Measurements from ENCODE around the gene KCNT2.

Gene KCNT2

GRCh38 chr1:196440711-196441110 is 167.5 kb downstream of the KCNT2 start:
- DNase-seq: no peak
- Histone ChIP-seq H2BK15ac (replicated peaks; ENCODE audit: low read depth) (no peak overlapping the region), H3K9ac (ENCODE audit: low read length) (no peak overlapping the region), H3K23ac (ENCODE audit: low read length) (no peak overlapping the region), H3K4ac (ENCODE audit: low read depth, low read length) (no peak overlapping the region), H2AK5ac (ENCODE audit: low read length) (no peak overlapping the region), H4K8ac (ENCODE audit: low read depth, low read length) (no peak overlapping the region), H3K27ac (ENCODE audit: low read depth, low read length) (no peak overlapping the region), H4K5ac (ENCODE audit: low read length) (no peak overlapping the region), H3K56ac (ENCODE audit: low read length) (no peak overlapping the region), H3K36me3 (ENCODE audit: control insufficient read depth, insufficient read depth, low read length) (no peaks in the 10 kb centered on the region), H2BK120ac (ENCODE audit: low read depth, low read length) (no peak overlapping the region), H3K4me1 (ENCODE audit: control insufficient read depth, low read depth, low read length) (no peaks in the 10 kb centered on the region), H2BK5ac (ENCODE audit: low read length) (no peak overlapping the region), H3K27me3 (ENCODE audit: insufficient read depth, low read length, poor library complexity) (no peaks in the 10 kb centered on the region), H3K79me1 (ENCODE audit: low read length) (no peaks in the 10 kb centered on the region), H3K18ac (ENCODE audit: low read length) (no peak overlapping the region), H3K4me3 (ENCODE audit: low read length) (no peak overlapping the region), H3K79me2 (ENCODE audit: control insufficient read depth, insufficient read depth, low read length) (no peaks in the 10 kb centered on the region), H3K4me2 (ENCODE audit: low read length) (no peak overlapping the region)
- no CpG with 5 or more reads among the region's 1 CpG for WGBS (ENCODE audit: extremely low coverage, insufficient coverage, low lambda C conversion rate)

- Histone ChIP-seq H3K18ac (ENCODE audit: low read length) (no peak overlapping the region), H2AK5ac (ENCODE audit: low read length) (no peak overlapping the region), H3K79me2 (ENCODE audit: control insufficient read depth, insufficient read depth, low read length) (no peaks in the 10 kb centered on the region), H3K79me1 (ENCODE audit: low read length) (no peaks in the 10 kb centered on the region), H3K4me1 (ENCODE audit: control insufficient read depth, low read depth, low read length) (no peaks in the 10 kb centered on the region), H3K4me3 (ENCODE audit: low read length) (no peak overlapping the region), H3K9ac (ENCODE audit: low read length) (no peak overlapping the region), H3K27me3 (ENCODE audit: insufficient read depth, low read length, poor library complexity) (no peaks in the 10 kb centered on the region), H2BK15ac (replicated peaks; ENCODE audit: low read depth) (no peak overlapping the region), H3K56ac (ENCODE audit: low read length) (no peak overlapping the region), H2BK120ac (ENCODE audit: low read depth, low read length) (no peak overlapping the region), H3K23ac (ENCODE audit: low read length) (no peak overlapping the region), H3K4ac (ENCODE audit: low read depth, low read length) (no peak overlapping the region), H2BK5ac (ENCODE audit: low read length) (no peak overlapping the region), H3K27ac (ENCODE audit: low read depth, low read length) (no peak overlapping the region), H3K4me2 (ENCODE audit: low read length) (no peak overlapping the region), H3K36me3 (ENCODE audit: control insufficient read depth, insufficient read depth, low read length) (no peaks in the 10 kb centered on the region), H4K8ac (ENCODE audit: low read depth, low read length) (no peak overlapping the region), H4K5ac (ENCODE audit: low read length) (no peak overlapping the region)
- WGBS (ENCODE audit: extremely low coverage, insufficient coverage, low lambda C conversion rate): no CpG with 5 or more reads among the region's 2 CpGs
- DNase-seq: no peak
Measured at GRCh38 chr1:196438329-196438728, 169.9 kb downstream of the KCNT2 start.

GRCh38 chr1:196437671-196438070 is 170.6 kb downstream of the KCNT2 start:
- H3K79me1 ChIP-seq (ENCODE audit: low read length): no peaks in the 10 kb centered on the region
- no peak overlapping the region for H3K18ac ChIP-seq (ENCODE audit: low read length)
- no peak for DNase-seq
- H3K4me2 ChIP-seq (ENCODE audit: low read length): no peak overlapping the region
- no peaks in the 10 kb centered on the region for H3K36me3 ChIP-seq (ENCODE audit: control insufficient read depth, insufficient read depth, low read length)
- H3K4me1 ChIP-seq (ENCODE audit: control insufficient read depth, low read depth, low read length): no peaks in the 10 kb centered on the region
- no peak overlapping the region for H3K4me3 ChIP-seq (ENCODE audit: low read length)
- H3K4ac ChIP-seq (ENCODE audit: low read depth, low read length): no peak overlapping the region
- H3K27me3 ChIP-seq (ENCODE audit: insufficient read depth, low read length, poor library complexity): no peaks in the 10 kb centered on the region
- no peak overlapping the region for H3K56ac ChIP-seq (ENCODE audit: low read length)
- H3K9ac ChIP-seq (ENCODE audit: low read length): no peak overlapping the region
- H4K8ac ChIP-seq (ENCODE audit: low read depth, low read length): no peak overlapping the region
- H2BK15ac ChIP-seq (replicated peaks; ENCODE audit: low read depth): no peak overlapping the region
- no peak overlapping the region for H2BK120ac ChIP-seq (ENCODE audit: low read depth, low read length)
- H4K5ac ChIP-seq (ENCODE audit: low read length): no peak overlapping the region
- H3K27ac ChIP-seq (ENCODE audit: low read depth, low read length): no peak overlapping the region
- H2AK5ac ChIP-seq (ENCODE audit: low read length): no peak overlapping the region
- H3K23ac ChIP-seq (ENCODE audit: low read length): no peak overlapping the region
- no peak overlapping the region for H2BK5ac ChIP-seq (ENCODE audit: low read length)
- H3K79me2 ChIP-seq (ENCODE audit: control insufficient read depth, insufficient read depth, low read length): no peaks in the 10 kb centered on the region

- Histone ChIP-seq H3K4me3 (ENCODE audit: low read length) (no peak overlapping the region), H3K36me3 (ENCODE audit: control insufficient read depth, insufficient read depth, low read length) (no peaks in the 10 kb centered on the region), H3K27ac (ENCODE audit: low read depth, low read length) (no peak overlapping the region), H4K5ac (ENCODE audit: low read length) (no peak overlapping the region), H3K23ac (ENCODE audit: low read length) (no peak overlapping the region), H3K56ac (ENCODE audit: low read length) (no peak overlapping the region), H3K4me1 (ENCODE audit: control insufficient read depth, low read depth, low read length) (no peaks in the 10 kb centered on the region), H3K4ac (ENCODE audit: low read depth, low read length) (no peak overlapping the region), H3K4me2 (ENCODE audit: low read length) (no peak overlapping the region), H2BK120ac (ENCODE audit: low read depth, low read length) (no peak overlapping the region), H4K8ac (ENCODE audit: low read depth, low read length) (no peak overlapping the region), H3K79me2 (ENCODE audit: control insufficient read depth, insufficient read depth, low read length) (no peaks in the 10 kb centered on the region), H3K27me3 (ENCODE audit: insufficient read depth, low read length, poor library complexity) (no peaks in the 10 kb centered on the region), H2BK5ac (ENCODE audit: low read length) (no peak overlapping the region), H3K79me1 (ENCODE audit: low read length) (no peaks in the 10 kb centered on the region), H2BK15ac (replicated peaks; ENCODE audit: low read depth) (no peak overlapping the region), H2AK5ac (ENCODE audit: low read length) (no peak overlapping the region), H3K18ac (ENCODE audit: low read length) (no peak overlapping the region), H3K9ac (ENCODE audit: low read length) (no peak overlapping the region)
- no peak for DNase-seq
Measured at GRCh38 chr1:196433000-196433399, 175.2 kb downstream of the KCNT2 start.

GRCh38 chr1:196427976-196428734 is 180.1 kb downstream of the KCNT2 start:
- no peaks in the 10 kb centered on the region for H3K79me2 ChIP-seq (ENCODE audit: control insufficient read depth, insufficient read depth, low read length)
- H2BK120ac ChIP-seq (ENCODE audit: low read depth, low read length): no peak overlapping the region
- no peak overlapping the region for H3K4me2 ChIP-seq (ENCODE audit: low read length)
- H3K4ac ChIP-seq (ENCODE audit: low read depth, low read length): no peak overlapping the region
- H3K27me3 ChIP-seq (ENCODE audit: insufficient read depth, low read length, poor library complexity): no peaks in the 10 kb centered on the region
- WGBS (ENCODE audit: extremely low coverage, insufficient coverage, low lambda C conversion rate): no CpG with 5 or more reads among the region's 5 CpGs
- H3K56ac ChIP-seq (ENCODE audit: low read length): no peak overlapping the region
- no peak overlapping the region for H3K4me3 ChIP-seq (ENCODE audit: low read length)
- no peak overlapping the region for H2BK5ac ChIP-seq (ENCODE audit: low read length)
- no peak overlapping the region for H3K23ac ChIP-seq (ENCODE audit: low read length)
- no peak overlapping the region for H4K5ac ChIP-seq (ENCODE audit: low read length)
- no peak overlapping the region for H3K18ac ChIP-seq (ENCODE audit: low read length)
- no peak for DNase-seq
- H2AK5ac ChIP-seq (ENCODE audit: low read length): no peak overlapping the region
- no peak overlapping the region for H4K8ac ChIP-seq (ENCODE audit: low read depth, low read length)
- H2BK15ac ChIP-seq (replicated peaks; ENCODE audit: low read depth): no peak overlapping the region
- H3K9ac ChIP-seq (ENCODE audit: low read length): no peak overlapping the region
- no peaks in the 10 kb centered on the region for H3K79me1 ChIP-seq (ENCODE audit: low read length)
- no peaks in the 10 kb centered on the region for H3K36me3 ChIP-seq (ENCODE audit: control insufficient read depth, insufficient read depth, low read length)
- no peak overlapping the region for H3K27ac ChIP-seq (ENCODE audit: low read depth, low read length)
- H3K4me1 ChIP-seq (ENCODE audit: control insufficient read depth, low read depth, low read length): no peaks in the 10 kb centered on the region

GRCh38 chr1:196425513-196425912 is 182.7 kb downstream of the KCNT2 start:
- Histone ChIP-seq H3K56ac (ENCODE audit: low read length) (no peak overlapping the region), H3K27ac (ENCODE audit: low read depth, low read length) (no peak overlapping the region), H4K8ac (ENCODE audit: low read depth, low read length) (no peak overlapping the region), H3K4me2 (ENCODE audit: low read length) (no peak overlapping the region), H3K18ac (ENCODE audit: low read length) (no peak overlapping the region), H3K79me1 (ENCODE audit: low read length) (no peaks in the 10 kb centered on the region), H3K4ac (ENCODE audit: low read depth, low read length) (no peak overlapping the region), H2AK5ac (ENCODE audit: low read length) (no peak overlapping the region), H2BK5ac (ENCODE audit: low read length) (no peak overlapping the region), H3K4me1 (ENCODE audit: control insufficient read depth, low read depth, low read length) (no peaks in the 10 kb centered on the region), H4K5ac (ENCODE audit: low read length) (no peak overlapping the region), H3K4me3 (ENCODE audit: low read length) (no peak overlapping the region), H3K79me2 (ENCODE audit: control insufficient read depth, insufficient read depth, low read length) (no peaks in the 10 kb centered on the region), H3K36me3 (ENCODE audit: control insufficient read depth, insufficient read depth, low read length) (no peaks in the 10 kb centered on the region), H2BK15ac (replicated peaks; ENCODE audit: low read depth) (no peak overlapping the region), H2BK120ac (ENCODE audit: low read depth, low read length) (no peak overlapping the region), H3K23ac (ENCODE audit: low read length) (no peak overlapping the region), H3K9ac (ENCODE audit: low read length) (no peak overlapping the region), H3K27me3 (ENCODE audit: insufficient read depth, low read length, poor library complexity) (no peaks in the 10 kb centered on the region)
- WGBS (ENCODE audit: extremely low coverage, insufficient coverage, low lambda C conversion rate): no CpG with 5 or more reads among the region's 1 CpG
- DNase-seq: no peak

Measured in mesendoderm (in vitro differentiated cells).